NCI-H146 treated with DMSO at 0.1 percent for 48 hours (cell line): ENCODE measurements around the gene LCT.
A peak's percentile ranks its signal among the peaks of the same experiment; 100 is the strongest.
"Not testable (repeated sequence)": the region's sequence is repeated elsewhere in the genome, so short reads cannot be mapped to it uniquely, and the experiment has no call there.

Experiments used
- DNase-seq: peaks from one replicate; lab custom pipeline; 2025; ENCODE audit not compliant: unreplicated experiment; lab: John Stamatoyannopoulos, UW

Gene LCT

GRCh38 chr2:135798275-135798705 lies 38.7 kb downstream of the LCT start:
- DNase-seq = no peak

GRCh38 chr2:135797497-135798274 lies 39.3 kb downstream of the LCT start:
- DNase-seq = peak; percentile 65

GRCh38 chr2:135796606-135797005 lies 40.4 kb downstream of the LCT start:
- DNase-seq = no peak

- DNase-seq = not testable (repeated sequence)
Measured at GRCh38 chr2:135795641-135796040, 41.3 kb downstream of the LCT start.

GRCh38 chr2:135792401-135793150 lies 44.4 kb downstream of the LCT start:
- DNase-seq = no peak

GRCh38 chr2:135791418-135792190 lies 45.4 kb downstream of the LCT start:
- DNase-seq = no peak

- no peak for DNase-seq
Measured at GRCh38 chr2:135790423-135790822, 46.6 kb downstream of the LCT start.

GRCh38 chr2:135786823-135787222 lies 50.2 kb downstream of the LCT start:
- no peak for DNase-seq

- DNase-seq = no peak
Measured at GRCh38 chr2:135785032-135785431, 52.0 kb downstream of the LCT start.

GRCh38 chr2:135783439-135783838 lies 53.5 kb downstream of the LCT start:
- no peak for DNase-seq

GRCh38 chr2:135782231-135782630 lies 54.8 kb downstream of the LCT start:
- DNase-seq = no peak

- DNase-seq = no peak
Measured at GRCh38 chr2:135776367-135776766, 60.6 kb downstream of the LCT start.

GRCh38 chr2:135775420-135775819 lies 61.6 kb downstream of the LCT start:
- no peak for DNase-seq

- no peak for DNase-seq
Measured at GRCh38 chr2:135773917-135774316, 63.1 kb downstream of the LCT start.

- DNase-seq = no peak
Measured at GRCh38 chr2:135773319-135773718, 63.7 kb downstream of the LCT start.

- no peak for DNase-seq
Measured at GRCh38 chr2:135768863-135769262, 68.1 kb downstream of the LCT start.

GRCh38 chr2:135762530-135762929 lies 74.5 kb downstream of the LCT start:
- no peak for DNase-seq

GRCh38 chr2:135762022-135762421 lies 75.0 kb downstream of the LCT start:
- DNase-seq = no peak

- DNase-seq = no peak
Measured at GRCh38 chr2:135756692-135757091, 80.3 kb downstream of the LCT start.

- DNase-seq = no peak
Measured at GRCh38 chr2:135755573-135755972, 81.4 kb downstream of the LCT start.

- no peak for DNase-seq
Measured at GRCh38 chr2:135745545-135745944, 91.4 kb downstream of the LCT start.
